Measurements from ENCODE around the gene VPS37C.

Gene VPS37C

DNA sequence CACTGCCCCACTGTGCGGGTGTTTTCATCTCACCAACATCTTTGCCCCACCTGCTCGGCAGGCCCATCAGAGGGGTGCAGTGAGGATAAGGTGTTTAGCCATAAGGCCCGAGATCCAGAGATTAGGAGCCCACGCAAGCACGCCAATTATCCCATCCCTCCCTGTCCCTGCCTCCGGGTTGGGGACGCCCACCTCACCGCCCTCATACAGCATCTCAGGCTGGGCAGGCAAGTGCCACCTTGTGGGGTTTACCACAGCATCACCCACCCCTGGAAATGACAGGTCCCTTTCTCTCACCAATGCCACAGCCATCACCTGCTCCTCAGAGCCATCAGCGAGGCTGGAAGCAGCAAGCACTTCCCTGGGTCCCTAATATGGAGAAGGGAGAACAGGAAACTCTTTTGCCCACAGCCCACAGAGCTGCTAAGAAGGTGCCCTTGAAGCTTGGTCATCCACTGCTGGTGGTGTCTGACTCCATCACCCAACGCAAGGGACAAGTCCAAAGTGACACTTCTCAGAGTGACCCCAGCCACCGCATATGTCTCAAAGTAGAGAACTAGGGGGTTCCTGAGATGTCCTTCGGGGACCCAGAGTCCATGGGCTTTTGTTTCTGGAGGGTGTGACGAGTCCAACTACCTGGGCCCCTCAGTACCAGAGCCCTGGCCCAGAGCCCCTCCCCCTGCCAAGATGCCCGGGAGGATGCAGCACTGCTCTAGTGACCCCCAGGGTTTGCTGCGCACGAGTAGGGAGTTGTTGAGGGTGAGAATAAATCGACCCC is 15.8 kb downstream of the VPS37C start:
- TF ChIP-seq, protein P1, sequence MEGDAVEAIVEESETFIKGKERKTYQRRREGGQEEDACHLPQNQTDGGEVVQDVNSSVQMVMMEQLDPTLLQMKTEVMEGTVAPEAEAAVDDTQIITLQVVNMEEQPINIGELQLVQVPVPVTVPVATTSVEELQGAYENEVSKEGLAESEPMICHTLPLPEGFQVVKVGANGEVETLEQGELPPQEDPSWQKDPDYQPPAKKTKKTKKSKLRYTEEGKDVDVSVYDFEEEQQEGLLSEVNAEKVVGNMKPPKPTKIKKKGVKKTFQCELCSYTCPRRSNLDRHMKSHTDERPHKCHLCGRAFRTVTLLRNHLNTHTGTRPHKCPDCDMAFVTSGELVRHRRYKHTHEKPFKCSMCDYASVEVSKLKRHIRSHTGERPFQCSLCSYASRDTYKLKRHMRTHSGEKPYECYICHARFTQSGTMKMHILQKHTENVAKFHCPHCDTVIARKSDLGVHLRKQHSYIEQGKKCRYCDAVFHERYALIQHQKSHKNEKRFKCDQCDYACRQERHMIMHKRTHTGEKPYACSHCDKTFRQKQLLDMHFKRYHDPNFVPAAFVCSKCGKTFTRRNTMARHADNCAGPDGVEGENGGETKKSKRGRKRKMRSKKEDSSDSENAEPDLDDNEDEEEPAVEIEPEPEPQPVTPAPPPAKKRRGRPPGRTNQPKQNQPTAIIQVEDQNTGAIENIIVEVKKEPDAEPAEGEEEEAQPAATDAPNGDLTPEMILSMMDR (IDR thresholded peaks at IDR 0.05), result no peak

DNA sequence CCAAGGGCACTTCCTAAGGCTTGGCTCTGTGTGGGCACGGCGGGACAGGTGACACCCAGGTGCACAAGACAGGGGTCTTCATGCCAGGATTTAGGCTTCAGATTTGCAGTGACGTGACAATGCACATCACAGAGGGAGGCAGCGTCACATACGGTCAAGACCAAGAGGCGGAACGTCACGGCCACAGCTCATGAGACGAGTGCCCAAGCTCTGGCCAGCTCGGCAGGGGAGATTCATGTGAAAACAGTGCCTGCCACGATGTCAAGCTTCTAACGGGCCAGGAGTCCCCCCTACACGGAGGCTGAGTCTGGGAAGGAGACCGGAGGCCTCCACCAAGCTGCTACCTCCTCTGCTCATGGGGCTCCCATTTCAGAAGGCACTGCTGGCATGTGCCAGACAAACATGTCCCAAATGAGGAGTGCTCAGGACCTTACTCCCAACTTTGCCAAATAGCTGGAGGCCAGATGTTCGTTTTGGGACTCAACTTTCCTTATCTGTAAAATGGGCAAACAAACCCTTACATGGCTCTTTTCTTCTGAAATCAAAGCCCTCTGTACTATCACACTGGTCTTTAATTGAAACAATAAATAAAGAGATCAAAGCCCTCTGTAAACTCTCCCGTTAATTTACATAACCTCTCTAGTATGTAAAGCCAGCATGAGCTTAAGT is 16.6 kb downstream of the VPS37C start:
- TF ChIP-seq, protein P1 (IDR thresholded peaks at IDR 0.05), result no peak

DNA sequence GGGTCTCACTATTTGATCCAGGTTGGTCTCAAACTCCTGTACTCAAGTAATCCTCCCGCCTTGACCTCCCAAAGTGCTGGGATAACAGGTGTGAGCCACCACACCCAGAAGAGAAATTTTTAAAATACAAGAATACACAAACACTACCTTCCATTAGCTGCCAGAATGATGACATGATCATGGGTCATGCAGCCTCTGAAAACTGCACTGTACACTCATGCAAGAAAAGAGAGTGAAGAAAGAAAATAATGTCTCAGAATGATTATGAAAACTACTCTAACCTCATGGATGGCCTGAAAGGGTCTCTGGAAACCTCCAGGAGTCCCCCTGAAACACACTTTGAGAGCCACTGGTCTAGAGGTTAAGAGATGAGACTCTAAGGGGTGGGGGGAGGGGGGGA is 18.8 kb downstream of the VPS37C start:
- TF ChIP-seq, protein P1 (IDR thresholded peaks at IDR 0.05), result no peak

DNA sequence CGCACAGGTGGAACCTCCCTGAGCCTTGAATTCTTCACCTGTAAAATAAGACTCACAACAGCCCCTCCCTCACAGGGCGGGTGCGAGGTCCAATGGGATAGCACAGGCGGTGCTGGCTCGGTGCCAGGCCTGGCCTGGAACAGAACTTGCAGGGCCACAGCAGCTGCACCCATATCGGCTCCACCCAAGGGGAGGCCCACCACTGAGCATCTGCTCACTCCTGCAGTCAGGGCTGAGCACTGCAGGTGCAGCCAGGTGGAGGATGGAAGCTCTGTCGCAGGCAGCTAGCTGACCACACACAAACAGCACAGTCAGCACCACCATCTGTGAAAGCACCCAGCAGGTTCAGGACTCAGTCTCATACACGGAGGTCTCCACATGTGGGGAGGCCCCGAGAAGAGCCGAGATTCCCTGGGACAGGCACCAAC is 19.6 kb downstream of the VPS37C start:
- TF ChIP-seq, protein P1 (IDR thresholded peaks at IDR 0.05), result no peak

DNA sequence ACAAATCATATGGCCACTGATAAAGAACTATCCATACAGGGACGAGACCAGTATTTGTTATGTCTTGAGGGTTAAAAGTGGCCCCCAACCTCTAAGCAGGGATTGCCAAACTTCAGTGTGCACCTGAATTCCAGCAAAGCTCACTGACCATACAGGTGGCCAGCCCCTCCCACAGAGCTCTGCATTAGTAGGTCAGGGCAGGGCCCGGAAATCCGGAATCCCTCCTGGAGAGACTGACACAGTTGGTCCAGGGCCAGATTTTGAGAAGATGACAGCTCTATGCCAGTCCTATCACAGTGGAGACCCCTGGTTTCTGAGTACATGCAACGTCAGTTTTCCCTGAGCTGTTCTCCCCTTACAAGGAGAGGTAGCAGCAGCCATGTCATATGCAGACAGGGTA is 20.8 kb downstream of the VPS37C start:
- TF ChIP-seq, protein P1 (IDR thresholded peaks at IDR 0.05), result no peak

DNA sequence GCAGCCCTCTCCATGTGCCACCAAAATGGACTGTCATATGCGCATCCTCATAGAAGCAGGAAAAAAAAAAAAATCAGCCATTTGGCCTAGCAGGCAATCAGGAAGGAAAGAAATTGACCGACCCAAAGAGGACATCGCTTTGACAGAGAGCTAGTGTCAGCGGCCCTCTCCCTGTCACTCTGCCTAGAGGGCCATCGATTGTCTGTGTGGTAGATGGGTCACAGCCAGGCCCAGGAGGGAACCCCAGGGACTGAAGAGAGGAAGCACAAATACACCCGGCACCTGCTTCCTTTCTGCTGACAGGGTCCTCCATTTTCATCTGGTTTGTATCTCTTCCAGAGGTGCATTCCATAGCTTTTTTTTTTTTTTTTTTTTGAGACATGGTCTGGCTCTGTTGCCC is 21.8 kb downstream of the VPS37C start:
- TF ChIP-seq, protein P1 (IDR thresholded peaks at IDR 0.05), result no peak

DNA sequence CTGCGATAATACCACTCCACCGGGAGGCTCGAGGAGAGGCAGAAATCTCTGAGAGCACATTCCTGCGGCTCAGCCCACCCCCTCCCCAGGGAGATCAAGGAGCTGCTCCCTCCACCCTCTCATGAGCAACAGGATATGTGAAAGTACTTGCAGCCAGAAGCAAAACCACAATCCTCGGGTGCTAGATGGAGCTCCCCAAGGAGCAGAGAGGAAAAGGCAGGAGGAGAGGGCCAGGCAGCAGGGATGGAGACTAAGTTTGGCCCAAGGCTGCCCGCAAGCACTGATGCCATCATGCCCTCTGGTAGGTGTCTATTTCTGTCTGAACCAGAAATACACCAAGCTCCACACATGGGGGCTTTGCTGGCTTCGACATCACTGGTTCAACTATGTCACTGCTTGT is 22.3 kb downstream of the VPS37C start:
- TF ChIP-seq, protein P1 (IDR thresholded peaks at IDR 0.05), result no peak
